OCI-M1 (cell line): ENCODE measurements around the gene CACNA1A.
"Not testable (repeated sequence)": the region's sequence is repeated elsewhere in the genome, so short reads cannot be mapped to it uniquely, and the experiment has no call there.

ENCODE experiments used
- DNase-seq: peaks from one replicate; lab custom pipeline; 2025; lab: John Stamatoyannopoulos, UW

The CACNA1A gene

GRCh38 chr19:13206587-13206986 is 299.7 kb downstream of the CACNA1A start:
- DNase-seq, result no peak

GRCh38 chr19:13202112-13202511 is 304.2 kb downstream of the CACNA1A start:
- not testable (repeated sequence) for DNase-seq

- no peak for DNase-seq
These were observed 307.6 kb downstream of the CACNA1A start for GRCh38 chr19:13198634-13199033.

- DNase-seq, result peak; percentile 15
These were observed 310.6 kb downstream of the CACNA1A start for GRCh38 chr19:13195678-13196077.

GRCh38 chr19:13190781-13191540 is 315.3 kb downstream of the CACNA1A start:
- DNase-seq, result no peak

GRCh38 chr19:13189600-13189999 is 316.7 kb downstream of the CACNA1A start:
- DNase-seq, result no peak

- DNase-seq, result no peak
These were observed 318.9 kb downstream of the CACNA1A start for GRCh38 chr19:13187419-13187818.

GRCh38 chr19:13186688-13187087 is 319.6 kb downstream of the CACNA1A start:
- not testable (repeated sequence) for DNase-seq

- DNase-seq, result not testable (repeated sequence)
These were observed 320.3 kb downstream of the CACNA1A start for GRCh38 chr19:13185763-13186657.

GRCh38 chr19:13184926-13185325 is 321.4 kb downstream of the CACNA1A start:
- DNase-seq, result not testable (repeated sequence)

GRCh38 chr19:13181747-13182388 is 324.4 kb downstream of the CACNA1A start:
- DNase-seq, result peak; percentile 39

GRCh38 chr19:13178291-13178690 is 328.0 kb downstream of the CACNA1A start:
- not testable (repeated sequence) for DNase-seq

GRCh38 chr19:13177584-13177983 is 328.7 kb downstream of the CACNA1A start:
- not testable (repeated sequence) for DNase-seq

GRCh38 chr19:13176345-13176744 is 329.9 kb downstream of the CACNA1A start:
- DNase-seq, result no peak

- DNase-seq, result no peak
These were observed 333.0 kb downstream of the CACNA1A start for GRCh38 chr19:13173139-13173737.

- DNase-seq, result peak; percentile 46
These were observed 333.7 kb downstream of the CACNA1A start for GRCh38 chr19:13172346-13173138.

- DNase-seq, result no peak
These were observed 335.1 kb downstream of the CACNA1A start for GRCh38 chr19:13171146-13171545.

GRCh38 chr19:13169769-13170168 is 336.5 kb downstream of the CACNA1A start:
- DNase-seq, result no peak

GRCh38 chr19:13166151-13166550 is 340.1 kb downstream of the CACNA1A start:
- not testable (repeated sequence) for DNase-seq

GRCh38 chr19:13165162-13165997 is 340.9 kb downstream of the CACNA1A start:
- DNase-seq, result no peak
